Spleen (tissue), 7 donors: ENCODE data around the gene ASIP.

Experiments
- POLR2A ChIP-seq, 3 donors: fragments of 450-650 bp; IDR thresholded peaks; one replicate each; pipeline ENCODE4 v1.5.1; 2017; ENCODE audit warnings: antibody characterized with exemption in 3 of 3, mild to moderate bottlenecking in 1 of 3
- POLR2AphosphoS5 ChIP-seq, 3 donors: sonication (generic); formaldehyde crosslinking; IDR thresholded peaks; one replicate each; pipeline ENCODE4 v1.5.1; 2017; ENCODE audit warnings: antibody characterized with exemption in 3 of 3
- TF ChIP-seq, protein P1 (sequence below), 11 experiments: fragments of 200-600 bp in 7 of 11; fragments of 450-650 bp in 4 of 11; sonication (generic) in 4 of 11; IDR thresholded peaks in 8 of 11; conservative IDR thresholded peaks in 3 of 11; 1 replicate in 7 of 11; 2 replicates in 4 of 11; pipeline versions ENCODE4 v1.4.0 to v1.8.0; 2016 to 2021; ENCODE audit warnings: antibody characterized with exemption in 11 of 11, inconsistent platforms in 4 of 11, mild to moderate bottlenecking in 1 of 11
- donor health status: DM: no; HTN: no; CAD: no; lungs with moderate emphysema.
- donor health status: DM: no; HTN: no; CAD: no.
- donor health status: DM: no; HTN: no; CAD: no.

DNA sequence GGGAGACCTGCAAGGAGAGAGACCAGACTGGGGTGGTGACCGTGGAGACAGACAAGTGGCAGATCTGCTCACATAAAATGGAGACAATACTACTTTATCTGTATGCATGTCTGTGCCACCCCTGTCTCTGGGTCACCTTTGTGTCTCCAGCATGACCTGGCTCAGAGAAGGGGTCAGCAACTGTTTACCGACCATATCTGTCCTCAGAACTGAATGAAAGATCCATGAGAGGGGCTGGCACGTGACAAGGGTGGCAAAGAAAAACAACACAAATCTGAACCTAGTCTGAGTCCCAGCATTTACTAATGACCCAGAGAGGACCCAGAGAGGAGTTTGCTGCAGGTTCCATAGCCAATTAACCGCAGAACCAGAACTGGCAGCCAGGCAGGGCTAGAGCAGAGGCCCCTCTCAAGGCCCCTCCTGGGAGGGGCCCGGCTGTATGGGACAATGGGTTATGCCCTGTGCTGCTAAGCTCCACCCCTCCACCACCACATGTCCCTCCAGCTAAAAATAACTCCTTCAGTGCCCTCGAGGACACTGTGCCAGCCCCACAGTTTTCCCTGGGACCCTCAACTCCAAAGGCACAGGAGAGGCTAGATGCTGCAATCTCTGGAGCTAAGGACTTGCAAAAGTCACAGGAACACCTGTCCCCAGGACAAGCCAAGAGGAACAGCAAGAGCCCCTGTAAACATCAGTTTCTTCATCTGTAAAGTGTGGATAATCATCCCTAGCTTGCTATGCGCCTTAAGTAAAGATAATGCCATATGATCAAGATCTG is 59.8 kb downstream of the ASIP start:
- TF ChIP-seq, protein P1, sequence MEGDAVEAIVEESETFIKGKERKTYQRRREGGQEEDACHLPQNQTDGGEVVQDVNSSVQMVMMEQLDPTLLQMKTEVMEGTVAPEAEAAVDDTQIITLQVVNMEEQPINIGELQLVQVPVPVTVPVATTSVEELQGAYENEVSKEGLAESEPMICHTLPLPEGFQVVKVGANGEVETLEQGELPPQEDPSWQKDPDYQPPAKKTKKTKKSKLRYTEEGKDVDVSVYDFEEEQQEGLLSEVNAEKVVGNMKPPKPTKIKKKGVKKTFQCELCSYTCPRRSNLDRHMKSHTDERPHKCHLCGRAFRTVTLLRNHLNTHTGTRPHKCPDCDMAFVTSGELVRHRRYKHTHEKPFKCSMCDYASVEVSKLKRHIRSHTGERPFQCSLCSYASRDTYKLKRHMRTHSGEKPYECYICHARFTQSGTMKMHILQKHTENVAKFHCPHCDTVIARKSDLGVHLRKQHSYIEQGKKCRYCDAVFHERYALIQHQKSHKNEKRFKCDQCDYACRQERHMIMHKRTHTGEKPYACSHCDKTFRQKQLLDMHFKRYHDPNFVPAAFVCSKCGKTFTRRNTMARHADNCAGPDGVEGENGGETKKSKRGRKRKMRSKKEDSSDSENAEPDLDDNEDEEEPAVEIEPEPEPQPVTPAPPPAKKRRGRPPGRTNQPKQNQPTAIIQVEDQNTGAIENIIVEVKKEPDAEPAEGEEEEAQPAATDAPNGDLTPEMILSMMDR (IDR thresholded peaks at IDR 0.05 in 8 of 11, conservative IDR thresholded peaks at IDR 0.05 in 3 of 11): no peak
- TF ChIP-seq POLR2A (IDR thresholded peaks at IDR 0.05): no peak
- TF ChIP-seq POLR2AphosphoS5 (IDR thresholded peaks at IDR 0.05): no peak
